ENCODE measurements around the gene MICAL1.
A peak's percentile ranks its signal among the peaks of the same experiment; 100 is the strongest.
"Not testable (repeated sequence)": the region's sequence is repeated elsewhere in the genome, so short reads cannot be mapped to it uniquely, and the experiment has no call there.

MICAL1 gene

GRCh38 chr6:109477184-109477583 is 21.6 kb upstream of the MICAL1 start:
- DNase-seq (ENCODE audit: low spot score) (no peak), FAIRE-seq (no peak)

- DNase-seq (ENCODE audit: low spot score) (no peak), FAIRE-seq (no peak)
Observed at GRCh38 chr6:109475625-109476024, 20.1 kb upstream of the MICAL1 start.

- no peak for FAIRE-seq
- no peak for DNase-seq (ENCODE audit: low spot score)
Observed at GRCh38 chr6:109474995-109475394, 19.4 kb upstream of the MICAL1 start.

- no peak for FAIRE-seq
- no peak for DNase-seq (ENCODE audit: low spot score)
Observed at GRCh38 chr6:109473120-109473519, 17.5 kb upstream of the MICAL1 start.

GRCh38 chr6:109472132-109472995 is 16.8 kb upstream of the MICAL1 start:
- DNase-seq (ENCODE audit: low spot score) (no peak), FAIRE-seq (no peak)

- FAIRE-seq (no peak), DNase-seq (ENCODE audit: low spot score) (no peak)
Observed at GRCh38 chr6:109471105-109471810, 15.7 kb upstream of the MICAL1 start.

- FAIRE-seq: no peak
- DNase-seq (ENCODE audit: low spot score): no peak
Observed at GRCh38 chr6:109469591-109470189, 14.1 kb upstream of the MICAL1 start.

GRCh38 chr6:109467696-109468095 is 12.1 kb upstream of the MICAL1 start:
- DNase-seq (ENCODE audit: low spot score): no peak
- no peak for FAIRE-seq

- no peak for DNase-seq (ENCODE audit: low spot score)
- no peak for FAIRE-seq
Observed at GRCh38 chr6:109466212-109466923, 10.8 kb upstream of the MICAL1 start.

- DNase-seq (ENCODE audit: low spot score): no peak
- no peak for FAIRE-seq
Observed at GRCh38 chr6:109465772-109466171, 10.2 kb upstream of the MICAL1 start.

- FAIRE-seq (no peak), DNase-seq (ENCODE audit: low spot score) (no peak)
Observed at GRCh38 chr6:109461733-109462526, 6.4 kb upstream of the MICAL1 start.

GRCh38 chr6:109461205-109461604 is 5.6 kb upstream of the MICAL1 start:
- not testable (repeated sequence) for FAIRE-seq; DNase-seq (ENCODE audit: low spot score)

GRCh38 chr6:109460161-109460829 is 4.7 kb upstream of the MICAL1 start:
- no peak for FAIRE-seq
- no peak for DNase-seq (ENCODE audit: low spot score)

GRCh38 chr6:109458774-109459531 is 3.4 kb upstream of the MICAL1 start:
- peak; percentile 31 for DNase-seq (ENCODE audit: low spot score)
- no peak for FAIRE-seq

- FAIRE-seq (no peak), DNase-seq (ENCODE audit: low spot score) (no peak)
Observed at GRCh38 chr6:109457562-109457996, 2.0 kb upstream of the MICAL1 start.

GRCh38 chr6:109456710-109457561 is 1.4 kb upstream of the MICAL1 start:
- no peak for DNase-seq (ENCODE audit: low spot score)
- FAIRE-seq: no peak

GRCh38 chr6:109456111-109456583 is 575 bp upstream of the MICAL1 start:
- DNase-seq (ENCODE audit: low spot score) (no peak), FAIRE-seq (no peak)

Data from RCC 7860 (cell line).